ENCODE data around the gene PTGIS. TPM values are rescaled to one million over a fixed set of nuclear protein-coding genes. Genes with fewer than 3 reads are reported as not detected.
A peak's percentile ranks its signal among the peaks of the same experiment; 100 is the strongest.

The PTGIS gene
- total RNA-seq, 1 donor from 2014 or later: 10.8 TPM

GRCh38 chr20:49496553-49497397, 71.2 kb downstream of the PTGIS start:
- DNase-seq: no peak

GRCh38 chr20:49496043-49496442, 71.9 kb downstream of the PTGIS start:
- DNase-seq: no peak

- DNase-seq: no peak
These were observed 77.2 kb downstream of the PTGIS start for GRCh38 chr20:49490689-49491088.

DNA sequence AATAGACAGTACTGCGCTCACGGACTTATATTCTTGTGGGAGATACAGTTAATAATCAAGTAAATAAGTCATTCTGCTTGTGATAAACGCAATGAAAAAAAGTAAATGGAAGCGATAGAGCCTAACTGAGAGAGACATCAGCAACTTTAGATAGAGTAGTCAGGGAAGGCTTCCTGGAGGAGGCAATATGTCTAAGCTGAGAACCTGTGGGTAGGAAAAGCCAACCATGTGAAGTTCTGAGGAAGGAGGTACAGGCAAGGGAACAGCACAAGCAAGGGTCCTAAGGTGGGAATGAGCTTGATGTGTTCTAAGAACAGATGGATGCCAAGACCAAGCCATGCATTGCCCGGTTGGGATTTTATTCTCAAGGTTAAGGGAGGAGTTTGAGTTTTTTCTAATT, 78.2 kb downstream of the PTGIS start:
- DNase-seq: no peak

DNA sequence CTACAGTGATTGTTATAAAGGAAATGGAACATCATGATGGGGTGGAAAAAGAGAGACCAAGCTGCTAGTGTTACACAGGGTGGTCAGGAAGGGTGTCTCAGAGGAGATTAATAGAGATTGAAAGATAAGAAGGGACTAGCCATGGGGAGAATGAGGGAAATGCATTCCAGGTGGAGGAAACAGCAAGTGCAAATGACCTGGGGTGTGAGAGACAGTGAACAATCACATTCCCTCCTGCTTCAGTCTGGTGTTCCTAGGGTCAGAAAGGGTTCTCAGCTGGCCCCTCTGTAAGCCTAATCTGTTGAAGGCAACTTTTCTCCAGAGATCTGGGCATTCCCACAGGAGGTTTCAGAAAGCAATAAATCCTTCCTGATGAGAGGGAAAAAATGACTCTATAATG, 81.9 kb downstream of the PTGIS start:
- DNase-seq: no peak

- DNase-seq: no peak
These were observed 82.4 kb downstream of the PTGIS start for GRCh38 chr20:49485563-49485962.

GRCh38 chr20:49484180-49485140, 83.5 kb downstream of the PTGIS start:
- peak; percentile 80 for DNase-seq

DNA sequence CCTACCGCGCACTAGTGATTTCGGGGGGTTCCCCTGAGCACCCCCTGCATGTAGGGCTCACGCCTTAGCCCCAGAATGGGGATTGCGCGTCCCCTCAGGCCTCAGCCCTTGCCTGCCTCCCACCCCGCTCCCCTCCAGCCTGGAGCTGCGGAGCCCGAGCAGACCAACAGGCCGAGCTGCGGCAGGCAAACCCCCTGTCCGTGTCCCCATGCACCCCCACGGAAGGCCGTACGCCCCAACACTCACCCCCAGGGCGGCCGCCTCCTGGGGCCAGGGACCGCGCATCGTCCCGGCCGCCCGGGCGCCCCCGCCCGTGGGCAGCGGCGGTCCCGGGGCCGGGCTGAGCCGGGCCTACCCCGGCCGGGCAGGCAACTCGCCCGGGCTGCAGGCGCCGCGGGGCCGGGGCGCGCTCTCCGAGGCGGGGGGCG, 84.2 kb downstream of the PTGIS start:
- DNase-seq: no peak

DNA sequence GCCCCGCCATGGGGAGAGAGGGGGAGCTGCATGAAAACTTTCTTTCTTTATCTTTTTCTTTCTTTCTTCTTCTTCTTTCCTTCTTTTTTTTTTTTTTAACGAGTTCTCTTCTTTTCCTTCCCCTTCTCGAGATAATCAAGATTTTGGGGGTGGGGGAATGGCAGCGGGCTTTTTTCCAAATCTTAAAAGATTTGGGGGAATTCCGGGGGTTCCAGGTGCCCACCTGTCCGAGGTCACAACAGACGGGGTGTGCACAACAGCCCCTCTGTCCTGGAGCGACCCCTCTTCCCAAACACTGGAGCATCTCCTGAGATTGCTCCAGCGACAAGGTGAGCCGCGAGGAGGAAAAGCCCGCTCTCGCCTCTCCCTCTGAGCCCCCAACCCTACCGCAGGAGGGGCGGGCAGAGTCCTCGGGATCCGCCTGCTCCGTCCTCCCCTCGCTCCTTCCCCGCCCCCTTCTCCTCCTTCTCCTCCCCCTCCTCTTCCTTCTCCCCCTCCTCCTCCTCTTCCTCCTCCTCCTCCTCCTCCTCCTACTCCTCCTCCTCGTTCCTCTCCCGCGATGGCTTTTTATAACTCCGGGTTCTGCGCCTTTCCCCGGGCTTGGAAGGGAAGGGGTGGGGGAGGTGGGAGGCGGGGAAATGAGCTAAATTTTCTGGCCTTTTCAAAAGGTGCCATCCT, 84.8 kb downstream of the PTGIS start:
- no peak for DNase-seq

- no peak for DNase-seq
These were observed 85.3 kb downstream of the PTGIS start, which contains the start of gene KCNB1 for GRCh38 chr20:49482621-49483017. Gene KCNB1, minus strand, starts transcription at chr20:49482668. Its CDS starts 188 bp downstream, at chr20:49482480.

GRCh38 chr20:49482173-49482572, 85.8 kb downstream of the PTGIS start:
- no peak for DNase-seq

GRCh38 chr20:49481116-49481515, 86.8 kb downstream of the PTGIS start:
- DNase-seq: no peak

DNA sequence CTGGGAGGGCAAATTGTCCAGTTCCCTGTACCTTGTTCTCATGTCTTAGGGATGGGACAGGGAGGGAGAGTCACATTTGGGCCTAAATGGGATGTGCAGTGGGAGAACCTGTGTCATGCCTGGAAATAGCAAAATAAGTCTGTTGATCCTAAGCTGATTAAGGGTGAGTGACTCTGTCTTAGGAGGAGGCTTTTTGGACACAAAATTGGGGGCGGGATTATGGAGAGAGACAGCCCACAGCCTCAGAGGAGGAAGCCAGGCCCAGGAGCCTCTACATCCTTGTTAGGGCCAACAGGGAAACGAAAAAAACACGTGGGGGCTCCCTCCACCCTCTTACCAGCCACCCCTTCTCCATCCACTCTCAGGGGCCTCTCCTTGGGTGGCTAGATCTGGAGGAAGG, 87.7 kb downstream of the PTGIS start:
- no peak for DNase-seq

DNA sequence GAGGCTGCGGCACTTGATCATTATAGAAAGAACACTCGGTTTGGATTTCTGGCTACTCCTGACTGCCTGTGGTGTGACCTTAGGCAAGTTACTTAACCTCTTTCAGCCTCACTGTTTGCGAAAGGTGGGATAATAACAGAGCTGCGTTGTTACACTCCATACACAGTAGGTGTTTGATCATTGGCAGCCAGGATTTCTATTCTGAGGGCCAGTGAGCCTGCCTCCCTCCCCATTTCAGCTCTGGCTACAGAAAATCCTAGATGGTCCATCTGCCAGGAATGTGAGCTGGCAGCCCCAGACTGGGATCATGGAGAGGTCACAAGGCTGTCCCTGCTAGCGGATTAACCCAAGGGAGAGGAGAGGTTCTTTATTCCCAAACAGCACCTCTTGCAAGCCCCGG, 88.2 kb downstream of the PTGIS start:
- no peak for DNase-seq

DNA sequence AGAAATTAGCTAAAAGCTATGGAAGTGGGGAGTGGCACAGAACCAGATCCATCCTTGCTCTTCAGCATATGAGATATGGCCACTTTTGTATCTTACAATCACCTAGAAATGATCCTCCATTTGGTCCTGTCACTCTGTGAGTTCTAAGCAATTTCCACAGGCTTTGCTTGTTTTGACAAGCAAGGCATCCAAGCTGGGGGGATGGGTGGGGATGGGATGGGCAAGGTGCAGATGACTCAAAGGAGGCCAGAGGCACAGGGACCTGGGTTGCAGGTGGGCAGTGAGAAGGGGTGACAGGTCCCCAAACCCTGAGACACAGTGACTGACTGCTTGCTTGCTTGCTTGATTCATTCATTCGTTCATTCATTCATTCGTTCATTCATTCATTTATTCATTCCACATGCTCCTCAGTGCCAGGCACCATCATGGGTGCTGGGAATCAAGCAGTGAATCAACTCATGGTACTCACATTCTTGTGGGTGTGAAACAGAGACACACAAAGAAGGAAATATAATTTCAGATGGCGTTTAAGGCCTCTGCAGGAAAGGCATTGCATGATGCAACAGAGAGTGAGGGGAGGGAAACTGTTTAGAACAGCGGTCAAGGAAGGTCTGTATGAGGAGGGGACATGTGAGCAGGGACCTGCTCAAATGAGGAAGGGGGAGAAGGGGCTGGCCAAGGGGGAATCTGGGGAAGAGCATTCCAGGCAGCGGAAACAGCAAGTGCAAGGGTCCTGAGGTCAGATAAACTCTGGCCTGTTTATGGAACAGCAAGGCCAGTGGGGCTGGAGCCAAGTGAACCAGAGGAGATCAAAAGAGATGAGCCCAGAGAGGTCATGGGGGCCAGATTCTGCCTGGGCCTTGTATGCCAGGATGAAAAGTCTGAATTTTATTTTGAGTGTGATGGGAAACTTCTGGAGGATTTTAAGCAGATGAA, 88.9 kb downstream of the PTGIS start:
- no peak for DNase-seq

- no peak for DNase-seq
These were observed 89.7 kb downstream of the PTGIS start for GRCh38 chr20:49478266-49478665.

- no peak for DNase-seq
These were observed 90.7 kb downstream of the PTGIS start for GRCh38 chr20:49477200-49477599.

GRCh38 chr20:49476016-49476355, 92.0 kb downstream of the PTGIS start:
- DNase-seq: no peak

GRCh38 chr20:49475292-49476015, 92.5 kb downstream of the PTGIS start:
- DNase-seq: no peak

DNA sequence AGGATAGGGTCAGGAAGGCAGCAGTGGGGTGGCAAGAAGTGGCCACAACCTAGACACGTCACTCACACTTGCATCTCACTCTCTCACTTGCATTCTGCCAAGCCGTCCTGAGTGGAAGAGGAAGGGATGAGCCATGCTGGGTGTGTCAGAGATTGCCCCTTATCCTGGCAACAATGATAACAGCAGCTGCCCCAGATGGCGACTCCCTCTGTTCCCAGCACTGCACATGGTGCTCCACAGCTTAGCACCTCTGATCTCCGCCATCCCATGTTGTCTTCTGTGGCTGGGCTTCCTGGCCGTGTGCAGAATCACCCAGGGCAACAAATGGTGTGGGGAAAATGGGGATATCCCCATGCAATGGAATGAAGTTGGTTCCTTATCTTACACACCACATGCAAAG, 96.5 kb downstream of the PTGIS start:
- no peak for DNase-seq

DNA sequence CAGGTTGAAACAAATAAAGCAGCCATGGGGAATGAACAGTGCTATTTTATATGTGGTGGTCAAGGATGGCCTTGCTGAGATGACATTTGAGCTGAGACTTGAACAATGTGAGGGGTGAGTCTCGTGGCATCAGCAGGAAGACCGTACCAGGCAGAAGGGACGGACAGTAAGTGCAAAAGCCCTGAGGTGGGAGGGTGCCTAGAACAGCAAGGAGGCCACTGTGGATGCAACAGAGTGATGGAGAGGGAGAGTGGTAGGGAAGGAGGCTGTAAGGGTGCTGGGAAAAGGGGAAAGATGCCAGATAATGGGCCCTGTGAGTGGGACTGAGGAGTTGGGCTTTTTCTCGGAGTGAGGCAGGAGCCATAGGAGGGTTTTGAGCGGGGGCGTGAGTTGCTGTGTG, 97.0 kb downstream of the PTGIS start:
- DNase-seq: no peak

All from occipital lobe (tissue), 2 donors.